Loucy (cell line): ENCODE results near the gene DDI1.
"Not testable (repeated sequence)": the region's sequence is repeated elsewhere in the genome, so short reads cannot be mapped to it uniquely, and the experiment has no call there.

Experiments
- H2AFZ ChIP-seq: fragments of 200-600 bp; sonication (generic); 2 replicates; pipeline ENCODE4 v1.6.0; 2016; ENCODE audit warnings: antibody characterized with exemption, mild to moderate bottlenecking, low read length, moderate library complexity
- H3F3A ChIP-seq: fragments of 200-600 bp; 2 replicates; pipeline ENCODE4 v1.6.0; 2016; ENCODE audit warnings: antibody characterized with exemption, low read depth, mild to moderate bottlenecking
- H3K27me3 ChIP-seq: fragments of 200-600 bp; sonication (generic); 2 replicates; pipeline ENCODE4 v1.6.1; 2014; ENCODE audit warnings: low read length, mild to moderate bottlenecking; ENCODE audit not compliant: insufficient read depth, poor library complexity, severe bottlenecking
- H3K36me3 ChIP-seq: fragments of 200-600 bp; sonication (generic); 2 replicates; pipeline ENCODE4 v1.6.1; 2016; ENCODE audit warnings: low read length; ENCODE audit not compliant: insufficient read depth
- H3K4me1 ChIP-seq: fragments of 200-600 bp; sonication (generic); 2 replicates; pipeline ENCODE4 v1.5.1; 2014; ENCODE audit warnings: low read length, mild to moderate bottlenecking; ENCODE audit not compliant: insufficient read depth, poor library complexity, severe bottlenecking
- H3K4me2 ChIP-seq: fragments of 200-600 bp; sonication (generic); 2 replicates; pipeline ENCODE4 v1.6.0; 2014; ENCODE audit warnings: antibody characterized with exemption, low read length, low read depth, mild to moderate bottlenecking; ENCODE audit not compliant: poor library complexity, severe bottlenecking
- H3K4me3 ChIP-seq: fragments of 200-600 bp; sonication (generic); 2 replicates; pipeline ENCODE4 v1.5.1; 2014; ENCODE audit warnings: low read length, mild to moderate bottlenecking, mixed read lengths; ENCODE audit not compliant: poor library complexity, severe bottlenecking
- H3K79me2 ChIP-seq: fragments of 200-600 bp; sonication (generic); 2 replicates; pipeline ENCODE4 v1.6.1; 2014; ENCODE audit warnings: low read length; ENCODE audit not compliant: insufficient read depth
- H3K9ac ChIP-seq: fragments of 200-600 bp; sonication (generic); 2 replicates; pipeline ENCODE4 v1.6.0; 2014; ENCODE audit warnings: mild to moderate bottlenecking, low read depth, low read length, moderate library complexity; ENCODE audit not compliant: poor library complexity, severe bottlenecking
- H3K9me2 ChIP-seq: fragments of 200-600 bp; sonication (generic); replicated peaks from 2 replicates; pipeline ENCODE4 v1.6.1; 2016; ENCODE audit warnings: low read depth, low read length, mixed read lengths
- H3K9me3 ChIP-seq: fragments of 200-600 bp; sonication (generic); 2 replicates; pipeline ENCODE4 v1.6.1; 2014; ENCODE audit warnings: mild to moderate bottlenecking, antibody characterized with exemption, low read length, low read depth; ENCODE audit not compliant: insufficient read depth
- H4K20me1 ChIP-seq: fragments of 200-600 bp; sonication (generic); 2 replicates; pipeline ENCODE4 v1.6.0; 2014; ENCODE audit warnings: antibody characterized with exemption, low read length, mild to moderate bottlenecking; ENCODE audit not compliant: insufficient read depth, poor library complexity, severe bottlenecking
- CTCF ChIP-seq: fragments of 200-600 bp; sonication (generic); conservative IDR thresholded peaks from 2 replicates; pipeline ENCODE4 v1.5.1; 2014; ENCODE audit warnings: mild to moderate bottlenecking, antibody characterized with exemption, low read length
- EZH2phosphoT487 ChIP-seq: fragments of 200-600 bp; IDR thresholded peaks from 2 replicates; pipeline ENCODE4 v1.6.1; 2018; ENCODE audit warnings: antibody characterized with exemption, mild to moderate bottlenecking, moderate library complexity, borderline replicate concordance

The DDI1 gene

GRCh38 chr11:104043142-104043541 lies 6.7 kb downstream of the DDI1 start:
- Histone ChIP-seq H4K20me1 (no peaks in the 10 kb centered on the region), H3F3A (no peaks in the 10 kb centered on the region), H3K9ac (no peak overlapping the region), H3K9me2 (no peaks in the 10 kb centered on the region), H3K4me1 (no peaks in the 10 kb centered on the region), H3K27me3 (no peaks in the 10 kb centered on the region), H3K9me3 (no peaks in the 10 kb centered on the region), H3K4me3 (no peak overlapping the region), H3K4me2 (no peak overlapping the region), H3K36me3 (no peaks in the 10 kb centered on the region), H3K79me2 (no peaks in the 10 kb centered on the region), H2AFZ (no peak overlapping the region)
- TF ChIP-seq EZH2phosphoT487 = no peak
- no peak for TF ChIP-seq CTCF

- TF ChIP-seq CTCF = no peak
- TF ChIP-seq EZH2phosphoT487 = no peak
- H3K4me1 ChIP-seq = no peaks in the 10 kb centered on the region
- no peaks in the 10 kb centered on the region for H3K36me3 ChIP-seq
- H3K4me2 ChIP-seq = no peak overlapping the region
- H3K9me3 ChIP-seq = no peaks in the 10 kb centered on the region
- H3K27me3 ChIP-seq = no peaks in the 10 kb centered on the region
- no peaks in the 10 kb centered on the region for H3F3A ChIP-seq
- no peaks in the 10 kb centered on the region for H3K79me2 ChIP-seq
- no peaks in the 10 kb centered on the region for H3K9me2 ChIP-seq
- H2AFZ ChIP-seq = no peak overlapping the region
- H4K20me1 ChIP-seq = no peaks in the 10 kb centered on the region
- no peak overlapping the region for H3K4me3 ChIP-seq
- no peak overlapping the region for H3K9ac ChIP-seq
Observed at GRCh38 chr11:104043678-104044239, 7.3 kb downstream of the DDI1 start.

DNA sequence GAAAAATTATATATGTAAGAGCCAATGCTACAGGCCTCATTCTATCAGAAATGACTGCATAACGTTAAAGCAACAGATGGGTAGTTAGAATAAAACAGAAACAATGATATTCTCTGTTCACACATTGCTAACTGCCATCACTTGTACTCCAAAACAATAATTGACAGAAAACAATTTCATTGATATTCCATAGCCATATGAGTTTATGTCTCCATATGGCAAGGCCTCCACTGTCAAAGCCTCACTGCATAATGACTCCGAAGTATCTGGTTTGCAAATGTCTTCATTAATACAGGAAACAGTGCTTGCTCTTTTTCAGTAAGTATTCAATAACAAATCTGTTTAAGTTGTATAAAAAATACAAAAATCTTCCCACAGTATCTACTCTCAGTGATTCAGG lies 9.9 kb downstream of the DDI1 start:
- H3K36me3 ChIP-seq = no peaks in the 10 kb centered on the region
- H3K4me1 ChIP-seq = peaks cover 5% of the 10 kb centered on the region
- no peak overlapping the region for H3K4me3 ChIP-seq
- H3K9me2 ChIP-seq = no peaks in the 10 kb centered on the region
- H3F3A ChIP-seq = no peaks in the 10 kb centered on the region
- no peak overlapping the region for H2AFZ ChIP-seq
- no peaks in the 10 kb centered on the region for H3K27me3 ChIP-seq
- no peaks in the 10 kb centered on the region for H3K79me2 ChIP-seq
- H3K4me2 ChIP-seq = no peak overlapping the region
- TF ChIP-seq CTCF = no peak
- TF ChIP-seq EZH2phosphoT487 = no peak
- H3K9me3 ChIP-seq = no peaks in the 10 kb centered on the region
- no peaks in the 10 kb centered on the region for H4K20me1 ChIP-seq
- H3K9ac ChIP-seq = no peak overlapping the region

GRCh38 chr11:104046858-104047257 lies 10.4 kb downstream of the DDI1 start:
- H3K79me2 ChIP-seq, H2AFZ ChIP-seq, H3K9me2 ChIP-seq, H3K9me3 ChIP-seq, H3K27me3 ChIP-seq, H4K20me1 ChIP-seq, H3K9ac ChIP-seq, H3F3A ChIP-seq, H3K4me3 ChIP-seq, H3K4me1 ChIP-seq, H3K4me2 ChIP-seq, H3K36me3 ChIP-seq: not testable (repeated sequence)
